ENCODE results near the gene TACC3. TPM values are rescaled to one million over a fixed set of nuclear protein-coding genes. Genes with fewer than 3 reads are reported as not detected.

Gene TACC3
- total RNA-seq, 6 donors from 2014 or later: 8.9 to 47.4 (median 21.9) TPM

DNA sequence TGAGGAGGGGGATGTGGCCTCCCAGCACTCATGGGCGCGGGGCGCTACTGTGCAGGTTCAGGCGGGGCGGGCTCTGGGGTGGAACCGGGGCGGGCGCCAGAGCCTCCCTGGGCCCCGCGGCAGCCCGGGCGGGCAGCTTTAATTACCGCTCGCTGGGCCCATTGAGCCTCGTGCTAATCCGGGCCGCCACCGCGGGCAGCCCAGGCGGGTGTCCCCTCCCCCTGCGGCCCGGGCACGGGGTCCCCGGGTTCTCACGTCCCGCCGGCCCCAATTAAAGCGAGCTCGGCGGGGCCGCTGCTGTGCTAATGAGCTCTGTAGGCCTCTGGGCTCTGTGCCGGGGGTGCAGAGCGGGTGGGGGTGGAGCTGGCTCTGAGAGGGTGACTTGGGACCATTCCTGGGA, 48.9 kb downstream of the TACC3 start:
- 40 to 52% methylated on average over 2 to 22 of the region's 33 CpGs for WGBS, 2 donors
- DNase-seq (no peak), ATAC-seq (ENCODE audit: low FRiP score in 2 of 2) (no peak)
- Histone ChIP-seq H3K27ac (peak overlapping the region in 2 of 4 donors; percentile 77 to 87), H3K4me1 (peaks cover 17 to 55% (median 43%) of the 10 kb centered on the region in 4 donors), H3K4me3 (no peak overlapping the region), H3K9me3 (no peaks in the 10 kb centered on the region), H3K36me3 (no peaks in the 10 kb centered on the region), H3K27me3 (peaks cover 0 to 11% (median 1%) of the 10 kb centered on the region in 4 donors)
- TF ChIP-seq POLR2A (IDR thresholded peaks at IDR 0.05) (no peak), EP300 (IDR thresholded peaks at IDR 0.05) (no peak), POLR2AphosphoS5 (IDR thresholded peaks at IDR 0.05) (no peak)
- TF ChIP-seq, protein P1, sequence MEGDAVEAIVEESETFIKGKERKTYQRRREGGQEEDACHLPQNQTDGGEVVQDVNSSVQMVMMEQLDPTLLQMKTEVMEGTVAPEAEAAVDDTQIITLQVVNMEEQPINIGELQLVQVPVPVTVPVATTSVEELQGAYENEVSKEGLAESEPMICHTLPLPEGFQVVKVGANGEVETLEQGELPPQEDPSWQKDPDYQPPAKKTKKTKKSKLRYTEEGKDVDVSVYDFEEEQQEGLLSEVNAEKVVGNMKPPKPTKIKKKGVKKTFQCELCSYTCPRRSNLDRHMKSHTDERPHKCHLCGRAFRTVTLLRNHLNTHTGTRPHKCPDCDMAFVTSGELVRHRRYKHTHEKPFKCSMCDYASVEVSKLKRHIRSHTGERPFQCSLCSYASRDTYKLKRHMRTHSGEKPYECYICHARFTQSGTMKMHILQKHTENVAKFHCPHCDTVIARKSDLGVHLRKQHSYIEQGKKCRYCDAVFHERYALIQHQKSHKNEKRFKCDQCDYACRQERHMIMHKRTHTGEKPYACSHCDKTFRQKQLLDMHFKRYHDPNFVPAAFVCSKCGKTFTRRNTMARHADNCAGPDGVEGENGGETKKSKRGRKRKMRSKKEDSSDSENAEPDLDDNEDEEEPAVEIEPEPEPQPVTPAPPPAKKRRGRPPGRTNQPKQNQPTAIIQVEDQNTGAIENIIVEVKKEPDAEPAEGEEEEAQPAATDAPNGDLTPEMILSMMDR (IDR thresholded peaks at IDR 0.05): no peak

DNA sequence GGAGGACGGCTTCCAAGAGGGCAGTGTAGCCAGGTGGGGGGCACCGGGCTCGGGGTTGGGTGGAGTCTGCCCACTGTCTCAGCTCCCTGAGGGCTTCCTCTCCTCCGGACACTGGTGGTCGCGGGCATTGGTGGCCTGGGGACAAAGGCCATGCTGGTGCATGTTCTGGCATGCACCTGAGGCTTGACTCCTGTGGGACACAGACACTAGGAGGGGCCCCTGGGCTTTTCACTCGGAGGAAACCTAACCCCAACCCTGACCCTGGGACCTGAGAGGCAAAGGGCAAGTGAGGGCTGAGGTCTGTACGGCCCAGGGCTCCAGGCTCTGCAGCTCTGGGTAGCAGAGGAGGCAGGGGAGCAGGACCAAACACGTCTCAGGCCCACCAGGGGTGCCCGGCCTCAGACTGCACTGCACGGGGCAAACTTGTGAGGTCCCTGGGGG, 49.5 kb downstream of the TACC3 start:
- no peak for DNase-seq
- peaks cover 0 to 11% (median 1%) of the 10 kb centered on the region in 4 donors for H3K27me3 ChIP-seq
- H3K36me3 ChIP-seq: no peaks in the 10 kb centered on the region
- 82 to 100% methylated on average over 1 to 8 of the region's 11 CpGs for WGBS, 2 donors
- TF ChIP-seq POLR2AphosphoS5 (IDR thresholded peaks at IDR 0.05): no peak
- TF ChIP-seq EP300 (IDR thresholded peaks at IDR 0.05): no peak
- TF ChIP-seq POLR2A (IDR thresholded peaks at IDR 0.05): no peak
- TF ChIP-seq, protein P1 (IDR thresholded peaks at IDR 0.05): no peak
- no peak for ATAC-seq (ENCODE audit: low FRiP score in 2 of 2)
- H3K9me3 ChIP-seq: no peaks in the 10 kb centered on the region
- H3K27ac ChIP-seq: no peak overlapping the region
- H3K4me3 ChIP-seq: no peak overlapping the region
- H3K4me1 ChIP-seq: peaks cover 17 to 52% (median 42%) of the 10 kb centered on the region in 4 donors

DNA sequence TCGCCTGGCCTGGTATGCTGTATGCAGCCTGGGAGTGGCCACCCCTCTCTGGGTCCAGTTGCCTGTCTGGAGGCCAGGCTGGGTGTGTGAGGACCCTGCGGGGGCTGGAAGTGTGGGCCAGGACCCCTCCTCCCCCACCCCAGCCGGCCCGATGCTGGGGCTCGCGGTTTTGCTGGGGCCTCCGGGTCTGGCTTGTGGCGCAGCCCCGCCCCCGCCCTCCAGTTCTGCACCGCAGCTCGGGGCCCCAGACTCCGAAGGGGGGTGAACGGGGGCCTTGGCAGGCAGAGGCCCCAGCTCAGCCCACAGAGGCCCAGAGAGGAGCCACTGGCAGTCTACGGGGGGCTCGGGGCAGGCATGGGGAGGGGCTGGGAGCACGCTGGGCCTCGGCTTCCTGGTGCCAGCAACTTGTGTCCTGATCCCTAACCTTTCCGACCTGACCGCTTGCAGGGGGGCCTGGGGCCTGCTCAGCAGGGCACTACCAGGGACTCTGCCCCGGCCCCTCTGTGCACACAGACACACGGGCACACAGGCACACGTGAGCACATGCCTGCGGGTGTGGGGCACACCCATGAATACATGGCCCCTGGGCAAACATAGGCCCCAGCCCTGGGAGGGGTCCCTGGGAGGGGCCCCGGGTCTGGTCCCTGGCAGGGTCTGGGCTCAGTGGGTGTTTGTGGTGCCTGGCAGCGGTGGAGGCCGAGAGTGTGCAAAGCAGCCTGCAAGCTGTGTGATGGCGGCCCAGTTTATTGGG, 50.4 kb downstream of the TACC3 start:
- 41 to 63% methylated on average over 5 to 24 of the region's 28 CpGs for WGBS, 2 donors
- TF ChIP-seq POLR2AphosphoS5 (IDR thresholded peaks at IDR 0.05): no peak
- no peak for TF ChIP-seq POLR2A (IDR thresholded peaks at IDR 0.05)
- TF ChIP-seq EP300 (IDR thresholded peaks at IDR 0.05): no peak
- TF ChIP-seq, protein P1 (IDR thresholded peaks at IDR 0.05): no peak
- ATAC-seq (ENCODE audit: low FRiP score in 2 of 2): no peak
- no peak for DNase-seq
- Histone ChIP-seq H3K4me1 (peaks cover 9 to 42% (median 33%) of the 10 kb centered on the region in 4 donors), H3K9me3 (no peaks in the 10 kb centered on the region), H3K4me3 (no peak overlapping the region), H3K27ac (no peak overlapping the region), H3K36me3 (no peaks in the 10 kb centered on the region), H3K27me3 (peaks cover 0 to 8% (median under 1%) of the 10 kb centered on the region in 4 donors)

DNA sequence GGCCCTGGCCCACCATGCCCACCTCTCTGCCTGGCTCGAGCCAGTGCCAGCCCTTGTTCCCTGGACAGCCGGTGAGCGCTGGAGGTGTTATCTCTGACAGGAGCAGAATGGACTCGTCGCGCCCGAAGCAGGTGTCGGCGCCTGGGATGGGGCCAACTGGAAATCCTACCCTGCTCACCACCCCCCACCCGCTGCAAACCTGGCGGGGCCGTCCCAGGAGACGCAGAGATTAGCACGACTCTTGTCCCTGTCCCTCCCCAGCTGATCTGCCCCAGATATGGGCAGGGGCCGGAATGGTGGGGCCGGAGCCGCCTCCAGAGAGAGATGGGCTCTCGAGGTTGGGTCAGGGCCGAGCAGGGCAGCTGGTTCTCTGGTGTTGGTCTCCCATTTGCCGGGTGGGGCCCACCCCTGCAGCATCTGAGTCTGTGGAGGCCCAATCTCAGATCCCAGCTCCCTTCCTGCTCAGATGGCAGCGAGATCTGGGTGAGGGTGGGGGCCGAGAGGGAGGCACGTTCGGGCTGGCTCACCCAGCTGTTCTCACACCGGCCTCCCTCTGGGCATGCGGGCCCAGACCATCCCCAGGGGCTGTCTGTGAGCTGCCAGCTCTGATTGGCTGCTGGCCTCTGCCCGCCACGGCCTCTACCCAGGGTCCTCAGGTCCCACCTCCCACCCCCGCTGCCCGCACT, 51.7 kb downstream of the TACC3 start:
- no peak for DNase-seq
- H3K27ac ChIP-seq: no peak overlapping the region
- H3K27me3 ChIP-seq: no peaks in the 10 kb centered on the region
- H3K9me3 ChIP-seq: no peaks in the 10 kb centered on the region
- no peak overlapping the region for H3K4me3 ChIP-seq
- H3K4me1 ChIP-seq: peaks cover 0 to 38% (median 27%) of the 10 kb centered on the region in 4 donors
- ATAC-seq (ENCODE audit: low FRiP score in 2 of 2): no peak
- TF ChIP-seq, protein P1 (IDR thresholded peaks at IDR 0.05): no peak
- TF ChIP-seq EP300 (IDR thresholded peaks at IDR 0.05) (no peak), POLR2A (IDR thresholded peaks at IDR 0.05) (no peak), POLR2AphosphoS5 (IDR thresholded peaks at IDR 0.05) (no peak)
- 61 to 75% methylated on average over 4 to 26 of the region's 30 CpGs for WGBS, 2 donors
- no peaks in the 10 kb centered on the region for H3K36me3 ChIP-seq

Data from upper lobe of left lung (tissue), 6 donors.